Neural progenitor cell (in vitro differentiated cells): ENCODE measurements around the gene NEK8.

Experiments used
- EZH2 ChIP-seq: fragments of 200-600 bp; sonication (generic); IDR thresholded peaks from 2 replicates; pipeline ENCODE4 v1.6.1; 2017; ENCODE audit warnings: antibody characterized with exemption, mild to moderate bottlenecking, moderate library complexity
- EZH2phosphoT487 ChIP-seq: fragments of 200-600 bp; sonication (generic); IDR thresholded peaks from 2 replicates; pipeline ENCODE4 v1.6.1; 2017; ENCODE audit warnings: antibody characterized with exemption
- TF ChIP-seq, protein P1 (sequence below): fragments of 200-600 bp; sonication (generic); IDR thresholded peaks from 2 replicates; pipeline ENCODE4 v1.5.1; 2017; ENCODE audit warnings: antibody characterized with exemption, mild to moderate bottlenecking

DNA sequence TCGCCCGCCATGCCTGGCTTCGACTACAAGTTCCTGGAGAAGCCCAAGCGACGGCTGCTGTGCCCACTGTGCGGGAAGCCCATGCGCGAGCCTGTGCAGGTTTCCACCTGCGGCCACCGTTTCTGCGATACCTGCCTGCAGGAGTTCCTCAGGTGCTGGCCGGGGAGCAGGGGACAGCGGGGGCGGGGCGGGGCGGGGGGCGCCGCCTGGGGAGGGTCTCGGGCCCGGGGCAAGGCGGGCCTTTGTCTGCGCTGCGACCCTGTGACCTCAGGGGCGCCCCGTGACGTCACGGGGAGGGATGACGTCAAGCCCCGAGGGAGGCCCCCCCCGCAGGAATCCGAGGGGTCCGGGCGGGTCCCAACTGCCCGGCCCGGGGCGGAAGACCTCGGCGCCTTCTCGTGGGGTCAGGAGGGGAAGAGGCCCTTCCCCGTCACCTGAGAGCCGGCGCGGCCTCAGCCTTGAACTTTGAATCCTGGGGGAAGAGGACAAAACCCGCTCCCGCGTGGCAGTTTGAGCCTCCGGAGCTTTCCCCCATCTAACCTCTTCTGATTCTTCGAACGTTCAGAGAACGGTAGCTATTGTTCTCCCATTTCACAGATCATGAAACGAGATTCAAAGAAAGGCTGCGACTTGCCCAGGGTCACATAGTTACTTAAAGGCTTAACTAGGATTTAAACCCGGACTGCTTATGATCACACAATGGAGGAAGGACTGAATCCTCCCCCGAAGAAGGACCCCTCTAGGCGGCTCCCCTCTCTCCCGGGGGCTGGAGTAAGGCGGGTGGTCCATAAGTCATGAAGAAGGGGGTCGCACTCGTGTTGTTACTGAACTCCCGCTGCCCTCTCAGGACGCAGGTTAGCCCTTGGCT is 15.8 kb downstream of the NEK8 start:
- TF ChIP-seq, protein P1, sequence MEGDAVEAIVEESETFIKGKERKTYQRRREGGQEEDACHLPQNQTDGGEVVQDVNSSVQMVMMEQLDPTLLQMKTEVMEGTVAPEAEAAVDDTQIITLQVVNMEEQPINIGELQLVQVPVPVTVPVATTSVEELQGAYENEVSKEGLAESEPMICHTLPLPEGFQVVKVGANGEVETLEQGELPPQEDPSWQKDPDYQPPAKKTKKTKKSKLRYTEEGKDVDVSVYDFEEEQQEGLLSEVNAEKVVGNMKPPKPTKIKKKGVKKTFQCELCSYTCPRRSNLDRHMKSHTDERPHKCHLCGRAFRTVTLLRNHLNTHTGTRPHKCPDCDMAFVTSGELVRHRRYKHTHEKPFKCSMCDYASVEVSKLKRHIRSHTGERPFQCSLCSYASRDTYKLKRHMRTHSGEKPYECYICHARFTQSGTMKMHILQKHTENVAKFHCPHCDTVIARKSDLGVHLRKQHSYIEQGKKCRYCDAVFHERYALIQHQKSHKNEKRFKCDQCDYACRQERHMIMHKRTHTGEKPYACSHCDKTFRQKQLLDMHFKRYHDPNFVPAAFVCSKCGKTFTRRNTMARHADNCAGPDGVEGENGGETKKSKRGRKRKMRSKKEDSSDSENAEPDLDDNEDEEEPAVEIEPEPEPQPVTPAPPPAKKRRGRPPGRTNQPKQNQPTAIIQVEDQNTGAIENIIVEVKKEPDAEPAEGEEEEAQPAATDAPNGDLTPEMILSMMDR = no peak
- TF ChIP-seq EZH2 (no peak), EZH2phosphoT487 (no peak)
